GM19324 (cell line): Measurements from ENCODE around the gene CPLX3.

Experiments used
- ATAC-seq: cut with Tn5 transposase; IDR thresholded peaks from one replicate; pipeline ENCODE4 v1.9.1; 2021; ENCODE audit warnings: mild to moderate bottlenecking, moderate library complexity; ENCODE audit not compliant: unreplicated experiment, low FRiP score

Gene CPLX3

GRCh38 chr15:74866090-74866489, 39.7 kb downstream of the CPLX3 start:
- ATAC-seq = no peak

- no peak for ATAC-seq
Observed at GRCh38 chr15:74867466-74868038, 41.1 kb downstream of the CPLX3 start.

- no peak for ATAC-seq
Observed at GRCh38 chr15:74868059-74868458, 41.6 kb downstream of the CPLX3 start.

- ATAC-seq = no peak
Observed at GRCh38 chr15:74869372-74869725, 42.9 kb downstream of the CPLX3 start.

GRCh38 chr15:74869726-74870407, 43.4 kb downstream of the CPLX3 start:
- ATAC-seq = no peak

DNA sequence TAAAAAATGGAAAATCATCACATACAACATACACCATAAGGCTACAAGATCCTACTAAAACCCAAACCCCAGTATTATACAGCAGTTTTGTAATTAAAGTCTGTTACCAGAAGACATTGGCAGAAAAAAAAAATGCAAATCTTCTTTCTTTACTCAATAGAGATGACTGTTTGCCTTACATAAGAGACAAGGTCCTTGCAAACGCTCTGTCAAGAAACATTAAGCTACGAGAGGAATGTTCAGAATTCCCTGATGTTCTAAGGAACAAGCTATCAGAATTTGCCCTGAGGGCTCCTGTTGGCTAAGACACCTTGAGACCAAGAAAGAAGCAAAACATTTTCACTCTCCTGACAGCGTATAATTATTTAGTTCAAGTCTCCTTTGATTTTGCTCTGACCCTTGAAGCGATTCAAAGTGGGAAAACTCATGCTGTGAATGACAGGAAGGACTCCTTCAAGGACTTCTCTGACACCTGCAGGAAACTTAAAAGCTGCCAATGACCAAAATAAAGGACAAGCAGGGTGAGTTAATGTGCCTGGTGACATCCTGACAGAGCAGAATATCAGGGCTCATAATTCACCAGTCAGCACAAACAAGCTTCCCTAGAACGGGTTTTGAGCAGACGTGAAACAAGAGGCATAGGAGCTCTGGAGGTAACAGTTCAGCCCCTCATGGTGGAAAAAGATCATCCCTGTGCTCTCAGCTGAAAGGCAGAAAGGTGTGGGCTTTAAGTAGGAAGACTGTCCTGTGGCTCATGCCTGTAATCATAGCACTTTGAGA, 44.2 kb downstream of the CPLX3 start:
- no peak for ATAC-seq

GRCh38 chr15:74872702-74873035, 46.2 kb downstream of the CPLX3 start:
- no peak for ATAC-seq

- peak; percentile 87 for ATAC-seq
Observed at GRCh38 chr15:74873036-74873755, 46.8 kb downstream of the CPLX3 start, which contains the start of gene SCAMP2. SCAMP2 (minus strand) TSS chr15:74873365; CDS start chr15:74873255, 110 bp downstream.

DNA sequence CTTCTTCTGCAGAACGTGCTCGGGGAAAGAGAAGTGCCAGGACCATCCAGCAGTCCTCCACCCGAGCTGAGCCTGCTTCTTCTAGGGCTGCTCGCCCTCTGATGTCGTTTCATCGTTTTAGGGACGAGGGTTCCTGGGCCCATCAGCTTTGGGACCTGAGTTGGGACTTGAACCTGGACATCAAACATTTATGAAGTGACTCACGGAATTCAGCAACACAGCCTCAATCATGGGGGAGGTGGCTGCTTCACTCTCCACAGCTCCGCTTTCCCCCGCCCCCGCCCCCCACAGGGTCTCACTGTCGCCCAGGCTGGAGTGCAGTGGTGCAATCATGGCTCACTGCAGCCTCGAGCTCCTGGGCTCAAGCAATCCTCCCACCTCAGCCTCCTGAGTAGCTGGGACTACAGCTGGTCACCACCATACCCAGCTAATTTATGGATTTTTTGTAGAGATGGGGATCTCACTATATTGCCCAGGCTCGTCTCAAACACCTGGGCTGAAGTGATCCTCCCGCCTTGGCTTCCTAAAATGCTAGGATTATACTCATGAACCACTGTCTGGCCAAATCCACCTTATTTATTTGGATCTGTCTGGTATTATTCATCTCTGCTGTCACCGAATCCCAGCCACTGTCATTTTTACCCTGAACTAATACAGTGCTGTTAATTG, 47.5 kb downstream of the CPLX3 start:
- peak; percentile 5 for ATAC-seq

GRCh38 chr15:74878273-74878672, 51.8 kb downstream of the CPLX3 start:
- ATAC-seq = no peak
